Prostate gland (tissue), 2 donors: Measurements from ENCODE around the gene GPAT3.

ENCODE experiments used
- CTCF ChIP-seq, 4 experiments: fragments of 200-600 bp in 2 of 4; fragments of 450-650 bp in 2 of 4; sonication (generic) in 2 of 4; IDR thresholded peaks; 1 replicate in 3 of 4; 2 replicates in 1 of 4; pipeline ENCODE4 v1.5.1; 2016 to 2019; ENCODE audit warnings: antibody characterized with exemption in 4 of 4, mild to moderate bottlenecking in 2 of 4, moderate library complexity in 2 of 4
- POLR2A ChIP-seq: fragments of 450-650 bp; IDR thresholded peaks from one replicate; pipeline ENCODE4 v1.6.1; 2016; ENCODE audit warnings: antibody characterized with exemption, mild to moderate bottlenecking
- POLR2AphosphoS5 ChIP-seq: sonication (generic); formaldehyde crosslinking; IDR thresholded peaks from one replicate; pipeline ENCODE4 v1.6.1; 2017; ENCODE audit warnings: antibody characterized with exemption

GRCh38 chr4:83581411-83582288 is 45.7 kb downstream of the GPAT3 start:
- no peak for TF ChIP-seq POLR2AphosphoS5
- no peak for TF ChIP-seq CTCF (IDR thresholded peaks at IDR 0.05)
- TF ChIP-seq POLR2A = no peak
